Spleen (tissue), 11 donors: ENCODE measurements around the gene LSAMP. TPM values are rescaled to one million over a fixed set of nuclear protein-coding genes. Genes with fewer than 3 reads are reported as not detected.

Experiments
- DNase-seq: peaks from one replicate; pipeline ENCODE4 v3.0.0-alpha.2; 2020
- H3K27ac ChIP-seq, 8 donors: fragments of 200-600 bp; sonication (generic) in 7 of 8; 1 replicate in 4 of 8; 2 replicates in 4 of 8; pipeline versions ENCODE4 v1.5.0 to v1.8.0; 2016 to 2021; ENCODE audit warnings: inconsistent platforms in 4 of 8, mild to moderate bottlenecking in 4 of 8, moderate library complexity in 1 of 8
- H3K27me3 ChIP-seq, 7 donors: fragments of 200-600 bp; sonication (generic) in 6 of 7; replicated peaks in 1 of 7; 1 replicate in 4 of 7; 2 replicates in 3 of 7; pipeline versions ENCODE4 v1.5.0 to v1.8.0; 2016 to 2021; ENCODE audit warnings: inconsistent platforms in 3 of 7, mild to moderate bottlenecking in 1 of 7
- H3K36me3 ChIP-seq, 6 donors: fragments of 200-600 bp; sonication (generic) in 5 of 6; 1 replicate in 4 of 6; 2 replicates in 2 of 6; pipeline versions ENCODE4 v1.5.0 to v1.8.0; 2016 to 2021; ENCODE audit warnings: inconsistent platforms in 2 of 6
- H3K4me1 ChIP-seq, 6 donors: fragments of 200-600 bp; sonication (generic) in 5 of 6; 1 replicate in 3 of 6; 2 replicates in 3 of 6; pipeline versions ENCODE4 v1.5.0 to v1.8.0; 2016 to 2021; ENCODE audit warnings: inconsistent platforms in 3 of 6
- H3K4me3 ChIP-seq, 8 donors: fragments of 200-600 bp; sonication (generic) in 7 of 8; 1 replicate in 4 of 8; 2 replicates in 4 of 8; pipeline versions ENCODE4 v1.5.0 to v1.8.0; 2016 to 2021; ENCODE audit warnings: inconsistent platforms in 4 of 8, mild to moderate bottlenecking in 4 of 8, moderate library complexity in 2 of 8
- H3K9me3 ChIP-seq, 8 donors: fragments of 200-600 bp; sonication (generic) in 7 of 8; 1 replicate in 4 of 8; 2 replicates in 4 of 8; pipeline versions ENCODE4 v1.5.0 to v1.8.0; 2016 to 2021; ENCODE audit warnings: inconsistent platforms in 4 of 8
- POLR2A ChIP-seq, 3 donors: fragments of 450-650 bp; IDR thresholded peaks; one replicate each; pipeline ENCODE4 v1.5.1; 2017; ENCODE audit warnings: antibody characterized with exemption in 3 of 3, mild to moderate bottlenecking in 1 of 3
- POLR2AphosphoS5 ChIP-seq, 3 donors: sonication (generic); formaldehyde crosslinking; IDR thresholded peaks; one replicate each; pipeline ENCODE4 v1.5.1; 2017; ENCODE audit warnings: antibody characterized with exemption in 3 of 3
- WGBS, 5 donors: extraction: QIAGEN DNeasy Blood & Tissue Kit in 3 of 5; methylation state at CpG; one replicate each; pipeline versions ENCODE4 v1.1.5 to v1.1.7; 2013 to 2018; 5-methylcytosine and 5-hydroxymethylcytosine counted together
- intact Hi-C: fragments of 100-400 bp; cut with DNase I; formaldehyde crosslinking; loops from one replicate; pipeline ENCODE4 v1.15.0; 2023; ENCODE audit warnings: low total_unique reads
- polyA plus RNA-seq, 3 donors: library from polyadenylated mRNA; stranded (reverse); fragments of 200-250 nt; gene quantifications; one replicate each; pipeline ENCODE4 v1.2.1, GENCODE V29; 2013
- total RNA-seq, 7 donors: library from RNA; depleted of rRNA in 3 of 7; stranded (reverse); fragments of >200 nt in 3 of 7; fragmentation: NEBNext Ultra II Directional in 4 of 7; extraction: Animal tissue kit (Norgen Biotek cat#: 25700) in 4 of 7; gene quantifications; one replicate each; pipeline versions ENCODE4 v1.1.0 to v1.2.1, GENCODE V29; 2016 to 2021
- TF ChIP-seq, protein P1 (sequence below), 11 experiments: fragments of 200-600 bp in 7 of 11; fragments of 450-650 bp in 4 of 11; sonication (generic) in 4 of 11; IDR thresholded peaks in 8 of 11; conservative IDR thresholded peaks in 3 of 11; 1 replicate in 7 of 11; 2 replicates in 4 of 11; pipeline versions ENCODE4 v1.4.0 to v1.8.0; 2016 to 2021; ENCODE audit warnings: antibody characterized with exemption in 11 of 11, inconsistent platforms in 4 of 11, mild to moderate bottlenecking in 1 of 11
- donor health status: healthy with polysubstance abuse.
- donor health status: DM: no; HTN: no; CAD: no; lungs with moderate emphysema.
- donor health status: DM: no; HTN: no; CAD: no.
- donor health status: Bipolar disorder and iron deficiency.
- donor health status: healthy.
- donor health status: DM: no; HTN: no; CAD: no.
- donor health status: DM: yes; HTN: yes; CAD: no.

LSAMP gene
- total and polyA plus RNA-seq, 10 donors, result 0.45 to 6.8 (median 1.3) TPM

DNA sequence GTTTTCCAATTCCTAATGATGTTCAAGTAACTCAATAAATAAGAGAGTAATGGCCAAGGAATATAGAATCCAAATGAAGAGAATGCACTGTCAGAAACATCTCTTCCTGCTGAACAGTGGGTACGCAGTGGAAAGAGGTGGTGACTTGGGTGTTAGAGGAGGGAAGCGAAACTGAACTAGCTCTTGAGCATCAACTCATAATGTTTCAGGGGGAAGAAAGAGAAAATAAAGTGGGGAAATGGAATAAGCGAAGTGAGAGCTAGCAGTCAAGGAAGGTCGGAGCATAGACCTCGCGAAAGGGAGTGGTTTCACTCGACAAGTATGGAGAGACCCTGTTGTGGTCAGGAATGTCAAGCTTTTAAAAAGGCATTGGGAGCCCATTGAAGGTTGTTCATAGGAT, 512.5 kb downstream of the LSAMP start:
- Histone ChIP-seq H3K4me3 (no peak overlapping the region), H3K9me3 (no peaks in the 10 kb centered on the region), H3K36me3 (no peaks in the 10 kb centered on the region), H3K27ac (no peak overlapping the region), H3K4me1 (no peaks in the 10 kb centered on the region), H3K27me3 (peaks cover 0 to 5% (median 0%) of the 10 kb centered on the region in 7 donors)
- DNase-seq, result no peak
- intact Hi-C loops, result no loop called here
- WGBS, 5 donors, result 68 to 93% (median 82%) methylated on average over 7 of the region's 7 CpGs
- TF ChIP-seq POLR2AphosphoS5 (IDR thresholded peaks at IDR 0.05), result no peak
- TF ChIP-seq, protein P1, sequence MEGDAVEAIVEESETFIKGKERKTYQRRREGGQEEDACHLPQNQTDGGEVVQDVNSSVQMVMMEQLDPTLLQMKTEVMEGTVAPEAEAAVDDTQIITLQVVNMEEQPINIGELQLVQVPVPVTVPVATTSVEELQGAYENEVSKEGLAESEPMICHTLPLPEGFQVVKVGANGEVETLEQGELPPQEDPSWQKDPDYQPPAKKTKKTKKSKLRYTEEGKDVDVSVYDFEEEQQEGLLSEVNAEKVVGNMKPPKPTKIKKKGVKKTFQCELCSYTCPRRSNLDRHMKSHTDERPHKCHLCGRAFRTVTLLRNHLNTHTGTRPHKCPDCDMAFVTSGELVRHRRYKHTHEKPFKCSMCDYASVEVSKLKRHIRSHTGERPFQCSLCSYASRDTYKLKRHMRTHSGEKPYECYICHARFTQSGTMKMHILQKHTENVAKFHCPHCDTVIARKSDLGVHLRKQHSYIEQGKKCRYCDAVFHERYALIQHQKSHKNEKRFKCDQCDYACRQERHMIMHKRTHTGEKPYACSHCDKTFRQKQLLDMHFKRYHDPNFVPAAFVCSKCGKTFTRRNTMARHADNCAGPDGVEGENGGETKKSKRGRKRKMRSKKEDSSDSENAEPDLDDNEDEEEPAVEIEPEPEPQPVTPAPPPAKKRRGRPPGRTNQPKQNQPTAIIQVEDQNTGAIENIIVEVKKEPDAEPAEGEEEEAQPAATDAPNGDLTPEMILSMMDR (IDR thresholded peaks at IDR 0.05 in 8 of 11, conservative IDR thresholded peaks at IDR 0.05 in 3 of 11), result no peak
- TF ChIP-seq POLR2A (IDR thresholded peaks at IDR 0.05), result no peak

GRCh38 chr3:115931581-115931980, 513.7 kb downstream of the LSAMP start:
- no peak for DNase-seq

DNA sequence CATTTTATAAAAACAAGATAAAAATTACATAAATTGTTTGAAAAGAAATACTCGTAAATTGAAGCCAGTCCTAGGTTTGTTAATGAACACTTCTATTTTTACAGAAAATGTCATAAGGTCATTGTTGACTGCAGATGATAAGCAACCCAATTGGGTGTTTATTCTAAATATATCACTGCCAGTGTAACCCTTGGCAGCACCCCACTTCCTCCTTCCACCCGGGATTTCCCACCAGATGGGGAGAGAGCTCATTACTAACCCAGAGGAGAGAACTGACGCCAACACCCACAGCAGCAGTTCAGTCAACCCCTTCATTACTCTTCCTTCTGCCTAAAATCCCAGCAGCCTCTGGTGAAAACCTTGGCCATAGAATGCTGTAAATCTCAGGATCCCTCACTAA, 514.4 kb downstream of the LSAMP start:
- TF ChIP-seq POLR2A (IDR thresholded peaks at IDR 0.05) (no peak), POLR2AphosphoS5 (IDR thresholded peaks at IDR 0.05) (no peak)
- TF ChIP-seq, protein P1 (IDR thresholded peaks at IDR 0.05 in 8 of 11, conservative IDR thresholded peaks at IDR 0.05 in 3 of 11), result no peak
- Histone ChIP-seq H3K9me3 (no peaks in the 10 kb centered on the region), H3K27me3 (peaks cover 0 to 13% (median 0%) of the 10 kb centered on the region in 7 donors), H3K27ac (no peak overlapping the region), H3K4me3 (no peak overlapping the region), H3K4me1 (no peaks in the 10 kb centered on the region), H3K36me3 (no peaks in the 10 kb centered on the region)
- intact Hi-C loops, result no loop called here
- WGBS, 5 donors, result 9 to 52% (median 37%) methylated on average over 3 of the region's 3 CpGs
- no peak for DNase-seq

More at GRCh38 chr3:115931581-115931980, 513.7 kb downstream of the LSAMP start:
- no peak overlapping the region for H3K27ac ChIP-seq
- intact Hi-C loops, result no loop called here
- WGBS, 5 donors, result 70 to 91% (median 75%) methylated on average over 2 of the region's 2 CpGs
- no peaks in the 10 kb centered on the region for H3K9me3 ChIP-seq
- TF ChIP-seq, protein P1 (IDR thresholded peaks at IDR 0.05 in 8 of 11, conservative IDR thresholded peaks at IDR 0.05 in 3 of 11), result no peak
- TF ChIP-seq POLR2A (IDR thresholded peaks at IDR 0.05) (no peak), POLR2AphosphoS5 (IDR thresholded peaks at IDR 0.05) (no peak)
- no peaks in the 10 kb centered on the region for H3K36me3 ChIP-seq
- no peaks in the 10 kb centered on the region for H3K4me1 ChIP-seq
- H3K27me3 ChIP-seq, result peaks cover 0 to 13% (median 0%) of the 10 kb centered on the region in 7 donors
- H3K4me3 ChIP-seq, result no peak overlapping the region

GRCh38 chr3:115930168-115930567, 515.1 kb downstream of the LSAMP start:
- TF ChIP-seq POLR2AphosphoS5 (IDR thresholded peaks at IDR 0.05), result no peak
- intact Hi-C loops, result no loop called here
- WGBS, 5 donors, result 54 to 75% (median 66%) methylated on average over 2 of the region's 2 CpGs

GRCh38 chr3:115928376-115928775, 516.9 kb downstream of the LSAMP start:
- no peaks in the 10 kb centered on the region for H3K36me3 ChIP-seq
- no peaks in the 10 kb centered on the region for H3K4me1 ChIP-seq
- H3K27me3 ChIP-seq, result peaks cover 0 to 13% (median 0%) of the 10 kb centered on the region in 7 donors
- TF ChIP-seq POLR2A (IDR thresholded peaks at IDR 0.05) (no peak), POLR2AphosphoS5 (IDR thresholded peaks at IDR 0.05) (no peak)
- TF ChIP-seq, protein P1 (IDR thresholded peaks at IDR 0.05 in 8 of 11, conservative IDR thresholded peaks at IDR 0.05 in 3 of 11), result no peak
- H3K9me3 ChIP-seq, result no peaks in the 10 kb centered on the region
- 48 to 66% (median 58%) methylated on average over 1 of the region's 1 CpG for WGBS, 5 donors
- H3K4me3 ChIP-seq, result no peak overlapping the region
- H3K27ac ChIP-seq, result no peak overlapping the region
- DNase-seq, result no peak
- intact Hi-C loops, result no loop called here

More at GRCh38 chr3:115930168-115930567, 515.1 kb downstream of the LSAMP start:
- Histone ChIP-seq H3K9me3 (no peaks in the 10 kb centered on the region), H3K36me3 (no peaks in the 10 kb centered on the region), H3K27ac (no peak overlapping the region), H3K4me3 (no peak overlapping the region), H3K4me1 (no peaks in the 10 kb centered on the region), H3K27me3 (peaks cover 0 to 13% (median 0%) of the 10 kb centered on the region in 7 donors)
- DNase-seq, result no peak
